NCI-H526 treated with DMSO at 0.1 percent for 48 hours (cell line): Measurements from ENCODE around the gene RAB42.
"Not testable (repeated sequence)": the region's sequence is repeated elsewhere in the genome, so short reads cannot be mapped to it uniquely, and the experiment has no call there.

Experiments used
- DNase-seq: peaks from one replicate; lab custom pipeline; 2025; lab: John Stamatoyannopoulos, UW

The RAB42 gene

DNA sequence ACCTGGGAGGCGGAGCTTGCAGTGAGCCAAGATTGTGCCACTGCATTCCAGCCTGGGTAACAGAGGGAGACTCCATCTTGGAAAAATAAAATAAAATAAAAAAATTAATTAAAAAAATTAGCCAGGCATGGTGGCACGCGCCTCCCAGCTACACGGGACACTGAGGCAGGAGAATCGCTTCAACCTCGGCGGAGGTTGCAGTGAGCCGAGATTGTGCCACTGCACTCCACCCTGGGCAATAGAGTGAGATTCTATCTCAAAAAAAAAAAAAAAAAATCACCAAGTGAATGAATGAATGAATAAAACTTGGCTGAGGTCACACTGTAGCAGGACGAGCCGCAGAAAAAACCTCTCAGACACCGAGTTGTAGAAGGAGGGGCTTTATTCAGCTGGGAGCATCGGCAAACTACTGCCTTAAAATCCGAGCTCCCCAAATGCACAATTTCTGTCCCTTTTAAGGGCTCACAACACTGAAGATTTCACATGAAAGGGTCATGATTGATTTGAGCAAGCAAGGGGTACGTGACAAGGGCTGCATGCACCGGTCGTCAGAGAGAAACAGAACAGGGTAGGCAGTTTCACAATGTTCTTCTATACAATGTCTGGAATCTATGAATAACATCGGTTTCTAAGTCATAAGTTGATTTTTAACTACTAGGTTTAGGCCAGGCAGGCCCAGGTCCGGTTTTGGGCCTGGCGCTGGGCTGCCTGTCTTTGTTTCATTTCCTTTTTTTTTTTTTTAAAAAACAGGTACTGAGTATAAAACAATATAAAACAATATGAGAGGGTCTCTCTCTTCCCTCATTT is 5.3 kb upstream of the RAB42 start:
- DNase-seq, result not testable (repeated sequence)

GRCh38 chr1:28592321-28593071 is 431 bp downstream of the RAB42 start:
- DNase-seq, result no peak

GRCh38 chr1:28593988-28594356 is 1.9 kb downstream of the RAB42 start:
- DNase-seq, result not testable (repeated sequence)

GRCh38 chr1:28594686-28595411 is 2.8 kb downstream of the RAB42 start:
- DNase-seq, result not testable (repeated sequence)

DNA sequence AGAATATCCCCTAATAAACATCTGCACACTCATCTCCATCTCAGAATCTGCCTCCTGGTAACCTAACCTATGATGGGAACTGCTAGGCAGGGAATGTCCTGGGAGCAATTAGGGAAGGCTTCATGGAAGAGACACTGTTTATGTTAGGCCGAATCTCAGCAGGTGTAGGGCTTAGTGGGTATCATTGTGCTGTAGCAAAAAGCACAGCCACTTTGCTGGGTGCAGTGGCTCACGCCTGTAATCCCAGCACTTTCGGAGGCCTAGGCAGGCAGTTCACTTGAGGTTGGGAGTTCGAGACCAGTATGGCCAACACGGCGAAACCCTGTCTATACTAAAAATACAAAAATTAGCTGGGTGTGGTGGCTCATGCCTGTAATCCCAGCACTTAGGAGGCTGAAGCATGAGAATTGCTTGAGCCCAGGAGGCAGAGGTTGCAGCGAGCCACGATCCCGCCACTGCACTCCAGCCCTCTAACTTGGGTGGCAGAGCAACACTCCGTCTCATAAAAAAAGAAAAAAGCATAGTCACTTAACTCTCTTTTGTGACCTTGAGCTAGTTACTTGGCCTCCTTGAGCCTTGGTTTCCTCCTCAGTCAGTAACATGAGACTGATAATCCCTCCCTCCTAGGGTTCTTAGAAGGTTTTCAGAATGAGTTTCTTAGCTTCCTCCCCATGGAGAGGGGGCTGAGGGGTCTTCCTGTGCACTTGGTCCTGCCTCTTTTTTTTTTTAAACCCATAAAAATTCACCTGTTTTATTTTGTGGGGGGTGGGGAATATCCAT is 3.5 kb downstream of the RAB42 start:
- no peak for DNase-seq

GRCh38 chr1:28596276-28596675 is 4.2 kb downstream of the RAB42 start:
- DNase-seq, result not testable (repeated sequence)

DNA sequence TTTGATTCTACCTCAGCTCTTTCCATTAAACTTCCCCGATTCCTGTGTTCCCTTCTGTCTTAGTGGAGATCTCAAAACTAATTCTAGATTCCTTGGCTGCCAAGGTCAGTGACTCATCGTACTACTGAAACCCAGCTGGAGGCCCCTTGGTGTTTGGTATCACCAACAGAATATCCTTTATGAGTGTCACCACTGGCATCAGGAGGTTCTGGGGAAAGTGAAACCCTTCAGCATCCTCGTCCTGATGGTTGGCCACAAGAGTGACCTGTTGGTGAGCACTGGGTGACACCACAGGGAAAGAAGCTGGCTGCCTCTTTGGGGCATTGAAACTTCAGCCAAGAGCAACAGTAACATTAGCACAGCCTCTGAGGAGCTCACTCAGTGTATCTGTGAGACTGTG is 9.6 kb downstream of the RAB42 start:
- DNase-seq, result no peak

DNA sequence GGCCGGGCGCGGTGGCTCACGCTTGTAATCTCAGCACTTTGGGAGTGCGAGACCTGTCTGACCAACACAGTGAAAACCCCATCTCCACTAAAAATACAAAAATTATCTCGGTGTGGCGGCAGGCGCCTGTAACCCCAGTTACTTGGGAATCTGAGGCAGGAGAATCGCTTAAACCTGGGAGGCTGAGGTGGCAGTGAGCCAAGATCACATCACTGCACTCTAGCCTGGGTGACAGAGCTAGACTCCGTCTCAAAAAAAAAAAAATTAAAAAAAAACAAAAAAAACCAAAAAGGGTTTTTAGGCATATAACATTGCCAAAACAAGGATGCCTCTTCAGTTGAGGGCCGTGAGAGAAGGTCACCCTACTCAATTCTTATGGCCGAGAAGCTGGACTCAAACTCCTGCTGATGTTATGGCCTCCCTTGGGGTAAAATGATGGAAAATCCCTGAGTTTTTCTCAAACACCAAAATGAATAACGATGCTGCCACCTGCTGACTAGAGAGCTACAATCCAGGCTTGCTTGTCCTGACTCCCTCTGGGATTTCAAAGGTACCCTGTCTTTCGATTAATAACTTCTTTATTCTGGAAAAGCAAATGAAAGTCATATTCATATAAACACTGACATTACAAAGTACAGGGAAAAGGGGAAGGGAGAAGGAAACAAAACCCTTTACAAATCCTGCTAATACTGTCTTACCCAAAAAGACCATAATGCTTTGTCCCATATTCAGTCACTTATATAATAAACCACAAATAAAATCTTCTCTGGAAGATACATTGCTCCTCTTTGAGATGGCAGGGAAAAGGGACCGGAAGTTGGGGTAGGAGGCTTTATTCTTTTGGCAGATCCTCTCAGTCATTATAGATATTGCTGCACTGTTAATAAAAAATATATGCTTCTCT is 10.7 kb downstream of the RAB42 start:
- peak; percentile 45 for DNase-seq

DNA sequence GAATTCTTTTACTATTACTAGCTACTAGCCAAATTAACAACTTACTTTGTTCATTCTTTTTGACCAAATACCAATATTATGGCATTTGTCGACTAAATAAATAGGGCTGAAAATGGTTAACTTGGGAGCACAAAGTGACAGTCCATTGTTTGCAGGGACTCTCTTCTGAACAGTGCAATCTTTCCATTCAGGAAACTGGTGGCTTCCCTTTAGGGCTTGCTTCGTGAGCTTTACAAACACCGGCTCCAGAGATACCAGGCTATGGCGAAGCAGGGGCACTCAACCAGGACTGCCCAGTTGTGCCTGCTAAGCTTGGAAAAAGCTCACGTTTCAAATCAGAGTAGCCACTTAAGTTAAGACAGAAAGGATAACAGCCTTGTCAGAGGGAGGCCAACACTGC is 12.3 kb downstream of the RAB42 start:
- no peak for DNase-seq

- no peak for DNase-seq
These were observed 12.9 kb downstream of the RAB42 start for GRCh38 chr1:28604962-28605361.

DNA sequence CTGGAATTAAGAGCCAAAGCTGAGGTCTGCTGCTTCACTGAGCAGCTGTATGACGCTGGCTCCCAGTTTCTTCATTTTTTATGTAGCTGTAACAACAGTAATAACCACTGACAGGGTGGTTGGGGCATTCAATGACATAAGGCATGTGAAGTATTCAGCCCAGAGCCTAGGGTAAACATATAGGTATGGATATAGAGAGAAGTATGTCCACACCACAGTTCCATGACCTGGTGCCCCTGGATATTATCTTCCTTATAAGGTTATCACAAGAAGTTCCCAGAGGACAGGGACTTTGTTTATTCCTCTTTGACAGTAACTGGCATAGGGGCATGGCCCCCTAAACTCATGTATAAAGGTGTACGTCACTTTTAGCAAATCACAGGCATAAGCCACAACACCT is 14.7 kb downstream of the RAB42 start:
- no peak for DNase-seq

- DNase-seq, result no peak
These were observed 21.1 kb downstream of the RAB42 start for GRCh38 chr1:28613175-28613574.

- no peak for DNase-seq
These were observed 39.6 kb downstream of the RAB42 start for GRCh38 chr1:28631713-28632112.

- no peak for DNase-seq
These were observed 40.5 kb downstream of the RAB42 start for GRCh38 chr1:28632560-28632959.

- no peak for DNase-seq
These were observed 48.7 kb downstream of the RAB42 start for GRCh38 chr1:28640766-28641165.

DNA sequence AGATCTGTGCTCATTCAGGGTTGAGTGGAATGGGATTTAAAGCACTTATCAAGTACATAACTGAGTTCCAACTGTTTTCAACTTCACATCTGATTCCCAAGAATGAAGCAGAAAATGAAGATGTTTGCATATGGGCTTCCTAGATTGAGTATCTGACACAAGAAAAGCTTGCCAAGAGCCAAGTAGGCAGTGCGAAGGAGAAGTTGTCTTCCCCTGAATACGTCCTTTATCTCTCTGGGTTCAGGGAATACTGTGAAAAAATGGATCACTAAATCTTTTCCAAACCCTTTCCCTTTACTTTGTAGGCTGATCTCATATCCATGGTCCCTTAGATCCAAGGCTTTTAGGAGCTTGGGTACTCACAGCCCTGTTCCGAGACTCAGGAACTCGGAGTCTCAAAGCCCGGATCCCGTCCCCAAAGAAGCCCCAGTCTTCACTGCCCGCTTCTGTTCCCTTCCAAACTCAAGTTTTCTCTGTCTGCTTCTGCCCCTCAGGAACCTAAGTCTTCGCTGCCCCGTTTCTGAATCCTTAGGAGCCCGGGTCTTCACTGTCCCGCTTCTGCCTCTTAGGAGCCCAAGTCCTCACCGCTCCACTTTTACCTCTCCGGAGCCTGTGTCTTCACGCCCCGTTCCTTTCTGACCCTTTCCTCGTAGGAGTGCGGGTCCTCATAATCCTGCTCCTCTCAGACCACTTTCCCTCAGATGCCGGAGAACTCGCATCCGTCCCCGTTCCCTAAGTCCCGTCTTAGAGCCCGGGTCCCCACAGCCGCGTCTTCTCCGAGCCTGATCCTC is 50.2 kb downstream of the RAB42 start:
- no peak for DNase-seq

GRCh38 chr1:28642847-28643635 is 51.0 kb downstream of the RAB42 start, which contains the start of gene TAF12:
TSS of gene TAF12 (minus strand) at chr1:28643067. CDS start at chr1:28622081, 20,986 bp downstream.
- peak; percentile 90 for DNase-seq

GRCh38 chr1:28644494-28644893 is 52.4 kb downstream of the RAB42 start:
- DNase-seq, result no peak
